ENCODE measurements around the gene SPINT2.
"Not testable (repeated sequence)": the region's sequence is repeated elsewhere in the genome, so short reads cannot be mapped to it uniquely, and the experiment has no call there.

Gene SPINT2

GRCh38 chr19:38324431-38324830, 60.1 kb downstream of the SPINT2 start:
- DNase-seq, result no peak

- no peak for DNase-seq
Measured at GRCh38 chr19:38326591-38326990, 62.2 kb downstream of the SPINT2 start.

DNA sequence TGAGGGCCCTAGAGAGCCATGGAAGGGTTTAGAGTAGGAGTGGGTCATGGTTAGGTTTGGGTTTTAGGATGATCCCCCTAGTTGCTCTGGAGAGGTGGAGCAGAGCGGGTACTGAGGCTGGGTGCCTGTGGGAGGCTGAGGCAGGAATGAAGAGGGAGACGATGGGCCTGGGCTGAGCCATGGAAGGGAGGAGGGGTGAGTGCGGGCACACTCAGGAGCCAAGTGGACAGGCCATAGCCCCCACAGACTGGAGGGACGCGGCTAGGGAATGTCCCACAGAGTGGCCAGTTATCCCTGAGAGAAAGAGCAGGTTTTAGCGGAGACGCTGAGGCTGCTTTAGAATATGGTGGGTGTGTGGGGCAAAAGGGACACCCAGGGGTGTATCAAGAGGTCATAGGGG, 65.3 kb downstream of the SPINT2 start:
- DNase-seq, result no peak

- no peak for DNase-seq
Measured at GRCh38 chr19:38331728-38332127, 67.4 kb downstream of the SPINT2 start.

GRCh38 chr19:38333245-38333644, 68.9 kb downstream of the SPINT2 start:
- no peak for DNase-seq

GRCh38 chr19:38335949-38336637, 71.7 kb downstream of the SPINT2 start:
- DNase-seq, result peak; percentile 88 to 97 (median 91)

- DNase-seq, result peak; percentile 90 to 96 (median 95)
Measured at GRCh38 chr19:38336638-38337359, 72.4 kb downstream of the SPINT2 start.

GRCh38 chr19:38337360-38337653, 72.9 kb downstream of the SPINT2 start:
- no peak for DNase-seq

DNA sequence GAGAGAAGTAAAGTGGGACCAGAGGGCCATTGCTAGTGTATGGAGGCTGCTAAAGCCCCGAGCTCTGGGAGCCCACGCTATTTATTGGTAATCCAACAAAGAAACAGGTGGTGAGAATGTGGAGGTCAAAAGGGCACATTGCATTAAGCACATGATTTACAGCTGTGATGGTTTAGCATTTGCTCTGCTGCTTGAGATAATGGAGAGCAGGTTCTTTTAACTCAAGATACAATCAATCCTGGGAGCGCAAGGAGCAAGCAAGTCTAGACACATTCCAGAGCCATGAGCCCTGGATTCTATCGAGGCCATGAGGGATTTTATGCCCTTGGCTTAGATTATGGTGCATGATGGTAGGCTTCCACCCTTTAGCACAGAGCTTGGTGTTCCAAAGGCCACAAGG, 74.6 kb downstream of the SPINT2 start:
- DNase-seq, result not testable (repeated sequence)

- no peak for DNase-seq
Measured at GRCh38 chr19:38340927-38341326, 76.6 kb downstream of the SPINT2 start.
